Cardiac muscle cell (in vitro differentiated cells and primary cell): ENCODE results near the gene CA10. TPM values are rescaled to one million over a fixed set of nuclear protein-coding genes. Genes with fewer than 3 reads are reported as not detected.

Experiments
- DNase-seq, 2 donors: peaks; one replicate each; pipeline versions ENCODE4 v3.0.0 to v3.0.0-alpha.2; 2010 to 2017; ENCODE audit warnings: low read depth in 1 of 2, low spot score in 1 of 2
- H3K27ac ChIP-seq: fragments of 200-600 bp; sonication (generic); 2 replicates; pipeline ENCODE4 v1.5.1; 2016
- H3K27me3 ChIP-seq: fragments of 200-600 bp; sonication (generic); 2 replicates; pipeline ENCODE4 v1.6.0; 2016; ENCODE audit warnings: control low read depth
- H3K36me3 ChIP-seq: fragments of 200-600 bp; sonication (generic); 2 replicates; pipeline ENCODE4 v1.5.1; 2016; ENCODE audit warnings: control low read depth
- H3K4me1 ChIP-seq: fragments of 200-600 bp; sonication (generic); 2 replicates; pipeline ENCODE4 v1.8.1; 2017; ENCODE audit warnings: low read depth, mild to moderate bottlenecking, mixed run types
- H3K4me3 ChIP-seq: fragments of 200-600 bp; sonication (generic); 2 replicates; pipeline ENCODE4 v1.5.1; 2016; ENCODE audit warnings: mild to moderate bottlenecking
- H3K9me3 ChIP-seq: fragments of 200-600 bp; sonication (generic); 2 replicates; pipeline ENCODE4 v1.5.1; 2017; ENCODE audit warnings: low read depth, mild to moderate bottlenecking, control low read depth
- polyA plus RNA-seq: library from polyadenylated mRNA; unstranded; fragments of >200 nt; fragmentation: Nextera tagmentation; extraction: Ambion mirVana; gene quantifications from 2 replicates; pipeline ENCODE4 v1.2.1, GENCODE V29; 2016
- total RNA-seq: library from RNA; depleted of rRNA; stranded (reverse); fragments of >200 nt; gene quantifications from 2 replicates; pipeline ENCODE4 v1.2.3, GENCODE V29; 2016
- TF ChIP-seq, protein P1 (sequence below): IDR thresholded peaks from 2 replicates; pipeline ENCODE4 v1.5.1; 2012; ENCODE audit warnings: low read depth, mild to moderate bottlenecking, low read length

The CA10 gene
- total and polyA plus RNA-seq, 2 experiments from 2014 or later: not detected

DNA sequence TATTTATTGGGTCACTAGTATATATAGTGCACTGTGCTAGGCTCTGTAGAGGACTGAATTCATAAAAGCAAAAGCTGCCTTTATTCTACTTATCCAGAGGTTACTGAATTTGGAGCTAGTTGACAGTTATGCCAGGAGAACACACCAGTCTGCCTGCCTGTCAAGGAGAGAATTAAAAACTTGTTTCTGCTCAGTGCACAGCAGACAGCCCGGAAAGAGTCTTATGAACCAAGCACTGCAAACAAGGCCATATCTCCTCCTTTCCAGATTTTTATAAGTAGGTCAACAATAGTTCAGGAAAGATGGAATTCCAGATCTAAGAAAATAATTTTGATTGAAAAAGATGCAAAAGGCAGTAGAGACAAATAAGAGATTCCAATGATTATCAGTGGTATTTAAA is 267.8 kb downstream of the CA10 start:
- DNase-seq: no peak
- no peak overlapping the region for H3K27ac ChIP-seq
- H3K36me3 ChIP-seq: no peaks in the 10 kb centered on the region
- no peaks in the 10 kb centered on the region for H3K9me3 ChIP-seq
- H3K4me1 ChIP-seq: no peaks in the 10 kb centered on the region
- no peaks in the 10 kb centered on the region for H3K27me3 ChIP-seq
- H3K4me3 ChIP-seq: no peak overlapping the region
- TF ChIP-seq, protein P1, sequence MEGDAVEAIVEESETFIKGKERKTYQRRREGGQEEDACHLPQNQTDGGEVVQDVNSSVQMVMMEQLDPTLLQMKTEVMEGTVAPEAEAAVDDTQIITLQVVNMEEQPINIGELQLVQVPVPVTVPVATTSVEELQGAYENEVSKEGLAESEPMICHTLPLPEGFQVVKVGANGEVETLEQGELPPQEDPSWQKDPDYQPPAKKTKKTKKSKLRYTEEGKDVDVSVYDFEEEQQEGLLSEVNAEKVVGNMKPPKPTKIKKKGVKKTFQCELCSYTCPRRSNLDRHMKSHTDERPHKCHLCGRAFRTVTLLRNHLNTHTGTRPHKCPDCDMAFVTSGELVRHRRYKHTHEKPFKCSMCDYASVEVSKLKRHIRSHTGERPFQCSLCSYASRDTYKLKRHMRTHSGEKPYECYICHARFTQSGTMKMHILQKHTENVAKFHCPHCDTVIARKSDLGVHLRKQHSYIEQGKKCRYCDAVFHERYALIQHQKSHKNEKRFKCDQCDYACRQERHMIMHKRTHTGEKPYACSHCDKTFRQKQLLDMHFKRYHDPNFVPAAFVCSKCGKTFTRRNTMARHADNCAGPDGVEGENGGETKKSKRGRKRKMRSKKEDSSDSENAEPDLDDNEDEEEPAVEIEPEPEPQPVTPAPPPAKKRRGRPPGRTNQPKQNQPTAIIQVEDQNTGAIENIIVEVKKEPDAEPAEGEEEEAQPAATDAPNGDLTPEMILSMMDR: no peak

DNA sequence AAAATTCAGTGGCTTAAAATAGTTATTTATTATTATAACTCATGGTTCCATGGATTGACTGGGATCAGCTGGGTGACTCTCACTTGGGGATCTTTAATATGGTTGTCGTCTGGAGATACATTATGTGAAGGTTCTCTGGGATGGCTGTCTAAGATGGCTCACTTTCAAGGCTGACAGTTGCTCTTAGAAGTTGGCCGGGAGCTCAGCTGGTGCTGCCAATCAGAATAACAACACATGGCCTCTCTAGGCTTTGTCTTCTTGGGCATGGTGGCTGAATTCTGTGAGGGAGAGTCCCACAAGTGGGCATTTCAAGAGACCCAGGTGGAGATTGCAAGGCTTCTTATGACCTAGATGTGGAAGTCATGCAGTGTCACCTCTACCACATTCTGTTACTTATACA is 269.7 kb downstream of the CA10 start:
- no peak overlapping the region for H3K27ac ChIP-seq
- TF ChIP-seq, protein P1: no peak
- H3K4me1 ChIP-seq: no peaks in the 10 kb centered on the region
- H3K36me3 ChIP-seq: no peaks in the 10 kb centered on the region
- no peaks in the 10 kb centered on the region for H3K9me3 ChIP-seq
- no peak for DNase-seq
- no peak overlapping the region for H3K4me3 ChIP-seq
- H3K27me3 ChIP-seq: no peaks in the 10 kb centered on the region

DNA sequence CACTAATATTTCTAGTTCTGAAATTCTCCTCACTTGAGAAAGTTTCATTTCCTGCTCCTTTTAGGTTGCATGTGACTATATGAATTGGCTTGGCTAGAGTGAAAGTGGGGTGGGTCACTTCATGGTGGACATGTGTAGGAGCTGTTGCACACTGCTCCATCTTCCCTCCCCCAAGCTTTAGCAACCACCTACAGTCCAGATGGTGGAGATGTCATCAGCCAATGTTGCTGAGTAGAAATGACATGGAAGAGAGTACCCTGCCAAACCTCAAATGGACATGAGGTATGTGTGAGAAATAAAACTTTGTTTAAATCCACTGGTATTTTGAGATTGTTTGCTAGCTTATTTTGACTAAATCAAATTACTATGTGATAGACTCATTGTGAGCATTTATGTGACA is 281.5 kb downstream of the CA10 start:
- H3K27ac ChIP-seq: no peak overlapping the region
- TF ChIP-seq, protein P1: no peak

DNA sequence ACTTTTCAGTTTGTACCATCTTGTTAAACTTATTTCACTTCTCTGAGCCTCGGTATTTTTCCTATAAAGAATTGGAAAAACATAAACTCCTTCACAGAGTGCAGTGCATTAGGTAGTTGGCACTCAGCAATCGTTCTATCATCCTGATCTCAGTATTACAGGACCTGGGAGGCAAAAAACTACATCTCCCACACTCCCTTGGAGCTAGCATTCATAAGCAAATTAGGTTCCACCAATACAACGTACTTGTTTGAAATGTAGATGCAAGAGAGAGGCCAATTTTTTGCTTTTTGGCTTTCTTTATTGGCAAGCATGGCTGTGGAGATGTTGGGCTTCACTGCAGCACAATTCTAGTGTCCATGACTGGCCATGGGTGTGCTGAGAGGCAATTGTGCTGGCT is 285.2 kb downstream of the CA10 start:
- H3K36me3 ChIP-seq: no peaks in the 10 kb centered on the region
- no peak overlapping the region for H3K27ac ChIP-seq
- no peaks in the 10 kb centered on the region for H3K4me1 ChIP-seq
- no peaks in the 10 kb centered on the region for H3K9me3 ChIP-seq
- TF ChIP-seq, protein P1: no peak
- no peak overlapping the region for H3K4me3 ChIP-seq
- H3K27me3 ChIP-seq: peaks cover 4% of the 10 kb centered on the region
- DNase-seq: no peak

More for the DNA sequence above, 281.5 kb downstream of the CA10 start:
- no peak for DNase-seq
- Histone ChIP-seq H3K9me3 (no peaks in the 10 kb centered on the region), H3K4me1 (no peaks in the 10 kb centered on the region), H3K36me3 (no peaks in the 10 kb centered on the region), H3K27me3 (peaks cover 4% of the 10 kb centered on the region), H3K4me3 (no peak overlapping the region)

DNA sequence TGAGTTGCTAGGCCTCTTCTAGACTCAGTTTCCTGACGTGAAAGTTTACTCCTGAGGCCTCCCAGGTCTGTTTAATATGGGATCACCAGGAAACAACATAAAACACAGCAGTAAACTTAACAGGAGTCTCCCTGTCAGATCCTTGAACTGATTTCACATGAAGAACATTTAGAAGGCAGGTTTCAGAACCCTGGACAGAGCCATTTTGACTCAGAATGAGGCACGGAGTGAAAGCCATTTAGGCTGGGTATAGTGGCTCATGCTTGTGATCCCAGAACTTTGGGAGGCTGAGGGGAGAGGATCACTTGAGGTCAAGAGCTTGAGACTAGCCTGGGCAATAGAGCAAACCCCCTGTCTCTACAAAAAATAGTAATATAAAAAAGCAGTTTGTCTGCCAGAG is 289.1 kb downstream of the CA10 start:
- Histone ChIP-seq H3K4me1 (no peaks in the 10 kb centered on the region), H3K9me3 (no peaks in the 10 kb centered on the region), H3K27ac (no peak overlapping the region), H3K36me3 (no peaks in the 10 kb centered on the region), H3K4me3 (no peak overlapping the region), H3K27me3 (no peaks in the 10 kb centered on the region)
- TF ChIP-seq, protein P1: no peak
- peak; percentile 1 to 81 for DNase-seq

DNA sequence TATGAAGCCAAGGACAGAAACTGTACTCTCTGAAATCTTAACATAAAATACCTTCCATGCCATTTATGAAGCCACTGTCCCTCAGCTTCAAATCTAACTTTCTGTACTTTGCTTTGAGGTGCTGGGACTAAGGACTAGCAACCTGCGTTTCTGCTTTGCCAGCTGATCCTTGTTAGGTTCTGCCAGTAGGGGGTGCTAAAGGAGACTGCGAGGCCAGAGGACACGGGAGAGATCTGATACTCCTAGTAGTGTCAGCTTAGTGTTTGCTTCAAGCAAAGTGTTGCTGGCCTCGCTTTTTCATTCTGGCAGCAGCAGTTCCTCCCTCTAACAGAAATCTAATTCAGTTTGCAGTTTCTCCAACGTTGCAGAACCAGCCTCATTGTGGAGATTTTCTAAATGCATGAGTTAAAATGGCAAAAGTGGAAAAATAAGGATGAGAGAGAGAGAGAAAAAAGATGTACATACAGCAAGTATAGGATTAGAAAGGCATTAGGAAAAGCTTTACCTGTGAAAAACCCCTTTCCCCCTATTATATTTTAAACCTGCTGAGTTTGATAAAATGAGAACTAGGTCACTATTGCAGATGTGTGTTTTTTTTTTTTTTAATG is 297.5 kb downstream of the CA10 start:
- DNase-seq: peak; percentile 9 to 76
- Histone ChIP-seq H3K4me3 (no peak overlapping the region), H3K36me3 (no peaks in the 10 kb centered on the region), H3K4me1 (no peaks in the 10 kb centered on the region), H3K27me3 (peaks cover 3% of the 10 kb centered on the region), H3K9me3 (no peaks in the 10 kb centered on the region), H3K27ac (no peak overlapping the region)
- TF ChIP-seq, protein P1: peak; percentile 34
